ENCODE data around the gene CEP104.

DNA sequence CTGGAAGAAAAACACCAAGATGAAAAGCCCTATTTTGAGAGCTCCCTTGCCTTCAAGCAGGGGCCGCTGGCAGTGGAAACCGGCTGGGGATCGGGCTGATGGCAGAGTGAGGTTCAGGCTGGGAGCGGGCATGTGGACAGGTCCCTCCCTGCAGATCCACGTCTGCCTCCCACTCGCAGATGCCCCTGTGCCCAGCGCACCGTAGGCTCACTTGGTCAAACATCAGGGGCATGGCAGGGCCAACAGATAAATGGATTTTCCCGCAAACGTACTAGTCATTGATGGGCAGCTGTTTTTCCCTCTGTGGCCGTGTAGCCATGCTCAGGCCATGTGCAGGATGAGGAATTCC is 49.6 kb upstream of the CEP104 start:
- TF ChIP-seq, protein P1, sequence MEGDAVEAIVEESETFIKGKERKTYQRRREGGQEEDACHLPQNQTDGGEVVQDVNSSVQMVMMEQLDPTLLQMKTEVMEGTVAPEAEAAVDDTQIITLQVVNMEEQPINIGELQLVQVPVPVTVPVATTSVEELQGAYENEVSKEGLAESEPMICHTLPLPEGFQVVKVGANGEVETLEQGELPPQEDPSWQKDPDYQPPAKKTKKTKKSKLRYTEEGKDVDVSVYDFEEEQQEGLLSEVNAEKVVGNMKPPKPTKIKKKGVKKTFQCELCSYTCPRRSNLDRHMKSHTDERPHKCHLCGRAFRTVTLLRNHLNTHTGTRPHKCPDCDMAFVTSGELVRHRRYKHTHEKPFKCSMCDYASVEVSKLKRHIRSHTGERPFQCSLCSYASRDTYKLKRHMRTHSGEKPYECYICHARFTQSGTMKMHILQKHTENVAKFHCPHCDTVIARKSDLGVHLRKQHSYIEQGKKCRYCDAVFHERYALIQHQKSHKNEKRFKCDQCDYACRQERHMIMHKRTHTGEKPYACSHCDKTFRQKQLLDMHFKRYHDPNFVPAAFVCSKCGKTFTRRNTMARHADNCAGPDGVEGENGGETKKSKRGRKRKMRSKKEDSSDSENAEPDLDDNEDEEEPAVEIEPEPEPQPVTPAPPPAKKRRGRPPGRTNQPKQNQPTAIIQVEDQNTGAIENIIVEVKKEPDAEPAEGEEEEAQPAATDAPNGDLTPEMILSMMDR (IDR thresholded peaks at IDR 0.05): no peak
- no peak for TF ChIP-seq NRF1 (IDR thresholded peaks at IDR 0.05; ENCODE audit: low read depth, low read length)
- TF ChIP-seq, protein P2, sequence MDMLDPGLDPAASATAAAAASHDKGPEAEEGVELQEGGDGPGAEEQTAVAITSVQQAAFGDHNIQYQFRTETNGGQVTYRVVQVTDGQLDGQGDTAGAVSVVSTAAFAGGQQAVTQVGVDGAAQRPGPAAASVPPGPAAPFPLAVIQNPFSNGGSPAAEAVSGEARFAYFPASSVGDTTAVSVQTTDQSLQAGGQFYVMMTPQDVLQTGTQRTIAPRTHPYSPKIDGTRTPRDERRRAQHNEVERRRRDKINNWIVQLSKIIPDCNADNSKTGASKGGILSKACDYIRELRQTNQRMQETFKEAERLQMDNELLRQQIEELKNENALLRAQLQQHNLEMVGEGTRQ (IDR thresholded peaks at IDR 0.05; ENCODE audit: borderline replicate concordance, low read depth, low read length): no peak

Measured in SK-N-SH (cell line).